Measurements from ENCODE around the gene GNGT1. TPM values are rescaled to one million over a fixed set of nuclear protein-coding genes. Genes with fewer than 3 reads are reported as not detected.

The GNGT1 gene
- polyA plus RNA-seq, 2 of the 4 experiments (the other 2 are of a cell fraction): not detected

GRCh38 chr7:93861325-93861949 lies 44.9 kb upstream of the GNGT1 start:
- no peak for ATAC-seq
- H3K4me1 ChIP-seq: no peaks in the 10 kb centered on the region
- H3K9me3 ChIP-seq: no peaks in the 10 kb centered on the region
- CTCF ChIA-PET: no interaction called here
- DNase-seq (ENCODE audit: low read depth in 1 of 2, low spot score in 1 of 2): no peak
- no peak overlapping the region for H3K4me3 ChIP-seq
- TF ChIP-seq CTCF (IDR thresholded peaks at IDR 0.05) (0 out of 3 replicates have a peak, but pooled peaks have one; percentile 4), NPAS2 (CRISPR knock-in tag; IDR thresholded peaks at IDR 0.05; ENCODE audit: borderline replicate concordance) (no peak)
- POLR2A ChIA-PET: no interaction called here
- peak; percentile 13 for FAIRE-seq
- 59% methylated on average over 4 of the region's 4 CpGs for WGBS (ENCODE audit: missing lambda C conversion rate)
- no peak overlapping the region for H3K27ac ChIP-seq
- H3K4me2 ChIP-seq: no peak overlapping the region

- no peak for DNase-seq (ENCODE audit: low read depth in 1 of 2, low spot score in 1 of 2)
- Histone ChIP-seq H3K4me1 (no peaks in the 10 kb centered on the region), H3K4me3 (no peak overlapping the region), H3K4me2 (no peak overlapping the region), H3K27ac (no peak overlapping the region), H3K9me3 (no peaks in the 10 kb centered on the region)
- no peak for FAIRE-seq
- POLR2A ChIA-PET: no interaction called here
- no peak for TF ChIP-seq KDM1A (IDR thresholded peaks at IDR 0.05; ENCODE audit: low read depth)
- TF ChIP-seq CEBPB (IDR thresholded peaks at IDR 0.05): peak; percentile 33 to 38; a peak in 2 of 4 replicates
- ATAC-seq: no peak
- WGBS (ENCODE audit: missing lambda C conversion rate): 78% methylated on average over 2 of the region's 2 CpGs
- CTCF ChIA-PET: no interaction called here
These were observed 43.7 kb upstream of the GNGT1 start for GRCh38 chr7:93862651-93863050.

- TF ChIP-seq KDM5A (IDR thresholded peaks at IDR 0.05): no peak
- no peak for TF ChIP-seq TP53 (CRISPR knock-in tag; IDR thresholded peaks at IDR 0.05)
- TF ChIP-seq USF2 (IDR thresholded peaks at IDR 0.05): no peak
- no peak for TF ChIP-seq TFCP2L1 (CRISPR knock-in tag; IDR thresholded peaks at IDR 0.05)
- TF ChIP-seq ELK1 (IDR thresholded peaks at IDR 0.05; ENCODE audit: low read depth, low read length): no peak
- TF ChIP-seq HES2 (IDR thresholded peaks at IDR 0.05): no peak
- no peak for TF ChIP-seq ESRRA (IDR thresholded peaks at IDR 0.05; ENCODE audit: borderline replicate concordance, low read length)
- TF ChIP-seq RFX5 (IDR thresholded peaks at IDR 0.05): no peak
- TF ChIP-seq EHMT2 (IDR thresholded peaks at IDR 0.05; ENCODE audit: low read depth): no peak
- no peak for TF ChIP-seq CTCF (IDR thresholded peaks at IDR 0.05)
- no peak for TF ChIP-seq MAX (IDR thresholded peaks at IDR 0.05)
- no peak for TF ChIP-seq MAFK (IDR thresholded peaks at IDR 0.05; ENCODE audit: partially characterized antibody)
- TF ChIP-seq ZNF302 (CRISPR knock-in tag; IDR thresholded peaks at IDR 0.05): no peak
- no peak for TF ChIP-seq NPAS2 (CRISPR knock-in tag; IDR thresholded peaks at IDR 0.05; ENCODE audit: borderline replicate concordance)
- no peak overlapping the region for H3K4me3 ChIP-seq
- FAIRE-seq (no peak), ATAC-seq (no peak), DNase-seq (ENCODE audit: low read depth in 1 of 2, low spot score in 1 of 2) (no peak)
- WGBS (ENCODE audit: missing lambda C conversion rate): 91% methylated on average over 3 of the region's 3 CpGs
- H3K9me3 ChIP-seq: no peaks in the 10 kb centered on the region
- ChIA-PET POLR2A (no interaction called here), CTCF (no interaction called here)
- H3K4me2 ChIP-seq: no peak overlapping the region
- H3K27ac ChIP-seq: no peak overlapping the region
- H3K4me1 ChIP-seq: no peaks in the 10 kb centered on the region
These were observed 39.5 kb upstream of the GNGT1 start for GRCh38 chr7:93866886-93867285.

Data from A549 (cell line).